Glutamatergic neuron (in vitro differentiated cells): ENCODE data around the gene UST. TPM values are rescaled to one million over a fixed set of nuclear protein-coding genes. Genes with fewer than 3 reads are reported as not detected.

ENCODE experiments used
- DNase-seq: peaks from one replicate; pipeline ENCODE4 v3.0.0; 2022
- H3K27ac Mint-ChIP-seq: one replicate; pipeline ENCODE4 v1.8.0; 2020; ENCODE audit warnings: mild to moderate bottlenecking, mixed read lengths, inconsistent platforms; ENCODE audit not compliant: unreplicated experiment
- H3K27me3 Mint-ChIP-seq: one replicate; pipeline ENCODE4 v1.8.0; 2020; ENCODE audit warnings: mild to moderate bottlenecking, moderate library complexity, mixed read lengths, inconsistent platforms; ENCODE audit not compliant: unreplicated experiment
- H3K36me3 Mint-ChIP-seq: one replicate; pipeline ENCODE4 v1.8.0; 2020; ENCODE audit warnings: mild to moderate bottlenecking, mixed read lengths, inconsistent platforms; ENCODE audit not compliant: unreplicated experiment
- H3K4me1 Mint-ChIP-seq: one replicate; pipeline ENCODE4 v1.8.0; 2020; ENCODE audit warnings: mild to moderate bottlenecking, low read depth, mixed read lengths, inconsistent platforms; ENCODE audit not compliant: unreplicated experiment
- H3K4me3 Mint-ChIP-seq: one replicate; pipeline ENCODE4 v1.8.0; 2020; ENCODE audit warnings: mild to moderate bottlenecking, mixed read lengths, inconsistent platforms; ENCODE audit not compliant: unreplicated experiment
- H3K9me3 Mint-ChIP-seq: one replicate; pipeline ENCODE4 v1.8.0; 2020; ENCODE audit warnings: mild to moderate bottlenecking, moderate library complexity, mixed read lengths, inconsistent platforms; ENCODE audit not compliant: unreplicated experiment
- total RNA-seq: library from RNA; stranded (reverse); fragmentation: NEBNext Ultra II Directional; extraction: Animal tissue kit (Norgen Biotek cat#: 25700); gene quantifications from one replicate; pipeline ENCODE4 v1.2.1, GENCODE V29; 2021; ENCODE audit not compliant: unreplicated experiment
- TF ChIP-seq, protein P1 (sequence below): fragments of 200-600 bp; sonication (generic); IDR thresholded peaks from one replicate; pipeline ENCODE4 v1.5.0; 2021; ENCODE audit not compliant: partially characterized antibody, unreplicated experiment

The UST gene
- total RNA-seq, 1 donor from 2014 or later = 11.2 TPM

GRCh38 chr6:149060985-149061760 lies 314.3 kb downstream of the UST start:
- H3K27me3 Mint-ChIP-seq = peaks cover 10% of the 10 kb centered on the region
- H3K27ac Mint-ChIP-seq = no peak overlapping the region
- H3K36me3 Mint-ChIP-seq = no peaks in the 10 kb centered on the region
- DNase-seq = no peak
- peaks cover 63% of the 10 kb centered on the region for H3K4me1 Mint-ChIP-seq
- peak overlapping the region; percentile 54 for H3K4me3 Mint-ChIP-seq
- TF ChIP-seq, protein P1, sequence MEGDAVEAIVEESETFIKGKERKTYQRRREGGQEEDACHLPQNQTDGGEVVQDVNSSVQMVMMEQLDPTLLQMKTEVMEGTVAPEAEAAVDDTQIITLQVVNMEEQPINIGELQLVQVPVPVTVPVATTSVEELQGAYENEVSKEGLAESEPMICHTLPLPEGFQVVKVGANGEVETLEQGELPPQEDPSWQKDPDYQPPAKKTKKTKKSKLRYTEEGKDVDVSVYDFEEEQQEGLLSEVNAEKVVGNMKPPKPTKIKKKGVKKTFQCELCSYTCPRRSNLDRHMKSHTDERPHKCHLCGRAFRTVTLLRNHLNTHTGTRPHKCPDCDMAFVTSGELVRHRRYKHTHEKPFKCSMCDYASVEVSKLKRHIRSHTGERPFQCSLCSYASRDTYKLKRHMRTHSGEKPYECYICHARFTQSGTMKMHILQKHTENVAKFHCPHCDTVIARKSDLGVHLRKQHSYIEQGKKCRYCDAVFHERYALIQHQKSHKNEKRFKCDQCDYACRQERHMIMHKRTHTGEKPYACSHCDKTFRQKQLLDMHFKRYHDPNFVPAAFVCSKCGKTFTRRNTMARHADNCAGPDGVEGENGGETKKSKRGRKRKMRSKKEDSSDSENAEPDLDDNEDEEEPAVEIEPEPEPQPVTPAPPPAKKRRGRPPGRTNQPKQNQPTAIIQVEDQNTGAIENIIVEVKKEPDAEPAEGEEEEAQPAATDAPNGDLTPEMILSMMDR = no peak
- peaks cover 2% of the 10 kb centered on the region for H3K9me3 Mint-ChIP-seq

GRCh38 chr6:149061930-149062329 lies 315.1 kb downstream of the UST start:
- peaks cover 2% of the 10 kb centered on the region for H3K9me3 Mint-ChIP-seq
- TF ChIP-seq, protein P1 = no peak
- DNase-seq = no peak
- H3K4me1 Mint-ChIP-seq = peaks cover 57% of the 10 kb centered on the region
- peaks cover 13% of the 10 kb centered on the region for H3K27me3 Mint-ChIP-seq
- no peak overlapping the region for H3K4me3 Mint-ChIP-seq
- no peaks in the 10 kb centered on the region for H3K36me3 Mint-ChIP-seq
- no peak overlapping the region for H3K27ac Mint-ChIP-seq

DNA sequence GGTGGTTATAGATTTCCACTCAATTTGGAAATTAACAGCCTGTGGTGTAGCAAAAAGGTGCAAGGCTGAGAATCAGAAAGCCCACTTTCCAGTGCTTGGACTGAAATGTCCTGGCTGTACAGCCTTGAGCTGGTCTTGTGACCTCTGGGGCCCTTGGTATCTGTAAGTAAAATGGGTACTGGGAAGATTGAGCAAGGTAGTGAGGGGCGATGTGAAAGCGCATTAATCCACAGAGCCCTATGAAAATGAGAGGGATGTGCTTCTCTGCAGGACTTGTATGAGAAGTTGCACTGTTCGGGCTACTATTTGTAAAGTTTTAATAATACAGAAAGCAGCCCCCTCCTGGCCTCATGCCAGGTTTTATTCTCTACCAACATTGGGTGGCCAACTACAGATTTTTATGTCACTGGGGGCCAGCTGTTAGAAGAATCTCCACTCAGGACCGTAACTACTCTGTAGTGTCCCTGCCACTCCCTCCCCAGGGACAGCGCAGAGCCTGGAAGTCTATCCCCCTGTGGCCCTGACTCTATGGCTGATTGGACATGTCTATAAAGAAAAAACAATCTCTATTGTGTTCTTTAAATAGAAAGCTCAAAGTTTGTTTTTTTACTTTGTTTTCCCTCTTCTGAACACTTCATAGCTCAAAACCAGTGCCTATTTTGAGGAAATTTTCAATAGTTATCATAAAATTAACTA lies 316.0 kb downstream of the UST start:
- TF ChIP-seq, protein P1 = no peak
- H3K4me3 Mint-ChIP-seq = no peak overlapping the region
- peaks cover 2% of the 10 kb centered on the region for H3K9me3 Mint-ChIP-seq
- H3K4me1 Mint-ChIP-seq = peaks cover 50% of the 10 kb centered on the region
- no peak overlapping the region for H3K27ac Mint-ChIP-seq
- DNase-seq = no peak
- H3K27me3 Mint-ChIP-seq = peaks cover 13% of the 10 kb centered on the region
- no peaks in the 10 kb centered on the region for H3K36me3 Mint-ChIP-seq

DNA sequence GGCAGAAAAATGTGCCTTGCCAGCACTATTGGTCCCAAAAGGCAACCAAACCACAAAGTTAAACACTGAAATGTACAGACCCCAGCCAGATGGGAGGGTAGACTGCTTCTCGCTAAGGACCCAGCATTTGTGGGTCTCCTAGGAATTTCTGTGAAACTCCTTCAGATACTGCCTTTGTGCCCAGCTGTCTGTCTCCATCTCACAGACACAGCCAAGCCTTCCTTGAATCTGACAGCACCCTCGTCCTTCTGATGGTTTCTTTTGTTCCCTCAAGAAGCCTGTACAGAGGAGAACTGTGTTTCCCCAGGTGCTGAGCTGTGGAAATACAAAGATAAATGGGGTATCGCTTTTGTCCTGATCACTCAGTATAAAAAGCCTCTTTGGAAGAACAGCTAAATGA lies 316.6 kb downstream of the UST start:
- H3K4me3 Mint-ChIP-seq = no peak overlapping the region

More for the DNA sequence above, 316.6 kb downstream of the UST start:
- Mint-ChIP-seq H3K9me3 (no peaks in the 10 kb centered on the region), H3K4me1 (peaks cover 45% of the 10 kb centered on the region), H3K27me3 (peaks cover 10% of the 10 kb centered on the region), H3K36me3 (no peaks in the 10 kb centered on the region), H3K27ac (no peak overlapping the region)
- no peak for DNase-seq
- TF ChIP-seq, protein P1 = no peak
